CD1c-positive myeloid dendritic cell (primary cell): Measurements from ENCODE around the gene ELMO1.
A peak's percentile ranks its signal among the peaks of the same experiment; 100 is the strongest.

Experiments used
- DNase-seq: peaks from one replicate; pipeline ENCODE4 v3.0.0-alpha.2; 2016; ENCODE audit errors: extremely low spot score

ELMO1 gene

DNA sequence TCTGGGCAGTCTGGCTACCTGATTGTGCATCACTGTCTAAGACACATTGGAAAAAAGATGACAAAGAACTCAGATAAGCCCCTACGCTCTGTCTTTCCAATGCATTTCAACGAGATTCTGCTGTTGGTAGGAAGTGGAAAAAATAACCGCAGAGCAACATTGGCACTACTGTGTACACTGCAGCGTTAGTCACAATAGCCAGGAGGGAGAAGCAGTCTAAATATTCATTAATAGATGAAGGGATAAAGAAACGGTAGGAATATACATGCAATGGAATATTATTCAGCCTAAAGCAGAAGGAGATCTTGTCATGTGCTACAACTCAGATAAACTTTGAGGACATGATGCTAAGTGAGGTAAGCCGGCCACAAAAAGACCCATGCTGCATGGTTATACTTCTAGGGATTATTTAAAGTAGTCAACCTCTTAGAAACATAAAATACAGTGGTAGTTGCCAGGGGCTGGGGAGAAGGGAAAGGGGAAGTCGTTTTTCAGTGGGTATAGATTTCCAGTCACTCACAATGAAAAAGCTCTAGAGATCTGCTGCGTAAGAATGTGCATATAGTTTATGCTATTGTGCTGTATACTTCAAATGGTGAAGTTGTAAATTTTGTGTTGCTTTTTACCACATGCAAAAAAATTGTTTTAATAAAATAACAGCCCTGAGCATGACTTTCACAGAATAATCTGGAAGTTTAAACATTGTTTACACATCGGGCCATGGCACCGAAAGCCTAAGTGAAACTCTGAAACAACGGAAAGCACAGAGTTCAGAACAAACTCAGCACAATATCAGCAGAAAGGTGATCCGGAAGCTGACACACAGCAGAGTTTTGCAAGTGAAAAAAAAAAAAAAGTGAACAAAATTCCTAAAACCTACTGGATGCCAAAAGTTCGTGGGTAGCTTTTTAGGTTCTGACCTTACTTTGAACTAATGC is 40.1 kb downstream of the ELMO1 start:
- peak; percentile 63 for DNase-seq

- no peak for DNase-seq
Observed at GRCh38 chr7:37405603-37406122, 43.0 kb downstream of the ELMO1 start.

DNA sequence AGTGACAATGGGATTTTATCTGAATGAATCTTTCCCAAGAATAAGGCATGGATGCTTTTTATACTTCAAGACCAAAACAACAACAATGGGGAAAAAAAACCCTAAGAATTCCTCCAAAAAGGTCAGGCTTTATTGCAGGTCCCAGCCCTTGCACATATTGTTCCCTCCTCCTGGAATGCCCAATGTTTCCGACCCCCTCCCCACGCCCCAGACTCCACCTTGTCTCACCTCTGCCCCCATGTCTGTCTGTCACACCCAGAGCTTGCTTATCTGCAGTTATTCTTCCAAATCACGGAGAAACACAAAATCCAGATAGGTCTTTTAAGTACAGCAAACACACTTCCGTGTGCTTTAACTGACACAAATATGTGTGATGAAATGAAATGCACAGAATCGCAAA is 43.5 kb downstream of the ELMO1 start:
- no peak for DNase-seq

GRCh38 chr7:37399876-37400421 is 48.7 kb downstream of the ELMO1 start:
- DNase-seq, result no peak

DNA sequence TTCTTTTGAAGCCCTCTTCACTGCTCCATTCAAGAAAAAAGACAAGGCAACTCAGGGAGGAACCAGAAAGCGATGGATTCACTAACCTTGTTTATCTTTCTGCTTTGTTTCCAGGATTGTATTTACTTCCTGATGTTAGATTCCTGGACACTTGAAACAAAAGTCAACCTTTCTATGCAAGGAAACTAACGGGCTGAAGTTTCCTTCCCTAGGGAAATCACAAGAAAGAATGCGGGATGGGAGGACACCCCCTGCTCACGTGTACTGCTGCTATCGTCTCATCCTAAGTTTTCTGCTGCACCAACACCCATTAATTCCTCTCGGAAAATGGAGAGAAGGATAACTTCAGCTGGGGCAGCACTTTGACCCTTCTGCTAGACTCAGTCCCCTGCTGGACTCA is 50.3 kb downstream of the ELMO1 start:
- no peak for DNase-seq

DNA sequence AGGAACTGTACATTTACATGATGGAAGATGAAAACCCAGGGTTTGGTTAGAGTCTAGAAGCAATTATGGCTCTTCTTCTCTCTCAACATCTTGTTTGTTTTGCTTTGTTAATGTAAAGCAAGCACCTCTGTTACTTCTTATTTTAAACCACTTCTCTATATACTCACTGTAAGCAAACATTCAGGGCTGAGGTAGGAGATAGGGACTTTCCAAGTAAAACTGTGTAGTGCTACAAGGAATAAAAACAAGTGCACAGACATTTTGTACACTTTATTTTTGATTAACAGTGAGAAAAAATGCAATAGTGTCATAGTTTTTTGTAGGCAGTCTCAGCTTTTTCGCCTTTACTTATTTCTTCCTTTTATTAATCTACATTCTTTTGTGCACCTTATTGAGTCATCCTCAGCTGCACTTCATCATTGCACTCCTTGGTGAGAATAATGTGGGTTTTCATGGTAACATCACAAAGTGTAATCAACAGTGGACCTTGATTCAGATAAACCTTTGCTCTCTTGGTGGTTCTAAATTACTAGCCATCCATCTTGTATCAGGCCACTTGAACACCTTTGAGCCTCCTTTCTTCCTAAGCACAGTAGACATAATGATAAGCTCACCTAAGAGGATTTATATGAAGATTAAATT is 52.9 kb downstream of the ELMO1 start:
- DNase-seq, result no peak

- no peak for DNase-seq
Observed at GRCh38 chr7:37394158-37394557, 54.5 kb downstream of the ELMO1 start.

- DNase-seq, result no peak
Observed at GRCh38 chr7:37393476-37393875, 55.2 kb downstream of the ELMO1 start.

GRCh38 chr7:37392673-37393017 is 56.0 kb downstream of the ELMO1 start:
- DNase-seq, result no peak

GRCh38 chr7:37391791-37392672 is 56.6 kb downstream of the ELMO1 start:
- peak; percentile 72 for DNase-seq

GRCh38 chr7:37390114-37390513 is 58.5 kb downstream of the ELMO1 start:
- peak; percentile 51 for DNase-seq

GRCh38 chr7:37388811-37389210 is 59.9 kb downstream of the ELMO1 start:
- DNase-seq, result no peak

GRCh38 chr7:37385787-37386186 is 62.9 kb downstream of the ELMO1 start:
- peak; percentile 90 for DNase-seq

GRCh38 chr7:37382546-37383088 is 66.0 kb downstream of the ELMO1 start:
- DNase-seq, result no peak

DNA sequence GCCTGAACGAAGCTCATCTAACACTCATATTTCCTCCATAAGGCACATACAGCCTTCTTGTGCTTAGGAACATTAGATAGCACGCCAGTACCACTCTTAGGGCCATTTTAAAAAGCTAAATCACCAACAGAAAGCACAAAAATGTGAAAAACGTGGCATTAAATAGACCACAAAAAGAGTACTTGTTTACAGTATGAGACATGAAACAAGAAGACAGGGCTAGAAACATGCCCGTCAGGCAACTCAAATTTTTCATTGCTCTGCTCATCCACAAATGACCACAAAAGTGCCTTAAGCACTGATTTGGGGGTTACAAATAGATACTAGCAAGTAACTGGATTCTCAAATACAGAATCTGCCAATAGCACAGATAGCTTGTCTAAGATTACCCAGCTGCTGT is 67.8 kb downstream of the ELMO1 start:
- DNase-seq, result no peak

DNA sequence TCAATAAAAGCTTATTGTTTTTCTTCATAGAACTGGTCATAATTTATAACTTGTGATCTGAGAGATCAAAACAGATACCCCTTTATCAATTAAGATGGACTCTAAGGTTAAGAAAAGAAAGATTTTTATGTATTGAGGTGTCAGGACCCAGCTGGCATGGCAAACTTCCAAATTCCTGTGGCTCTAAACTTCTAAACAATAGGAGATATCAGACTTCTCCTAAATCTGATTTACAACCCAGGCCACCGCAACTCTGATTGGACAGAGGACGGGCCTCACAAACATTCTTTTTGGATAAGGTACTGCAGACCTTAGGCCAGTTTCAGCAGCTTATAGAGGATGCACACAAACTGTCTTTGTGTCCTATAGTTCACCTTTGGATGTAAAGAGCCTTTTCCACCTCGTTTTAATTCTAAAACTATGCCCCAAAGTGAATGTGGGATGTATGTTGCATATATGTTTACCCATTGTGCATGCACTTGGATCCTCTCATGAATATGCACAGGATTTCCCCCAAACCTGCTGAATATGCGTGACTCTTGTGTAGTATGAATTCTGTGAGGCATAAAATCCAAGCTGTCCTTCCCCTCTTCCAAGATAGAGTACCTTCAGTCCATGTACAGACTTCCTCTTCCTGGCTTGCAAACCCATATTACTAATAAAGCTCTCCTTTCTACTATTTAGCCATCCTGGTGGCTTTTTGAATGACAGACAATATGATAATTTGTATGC is 69.0 kb downstream of the ELMO1 start:
- no peak for DNase-seq

DNA sequence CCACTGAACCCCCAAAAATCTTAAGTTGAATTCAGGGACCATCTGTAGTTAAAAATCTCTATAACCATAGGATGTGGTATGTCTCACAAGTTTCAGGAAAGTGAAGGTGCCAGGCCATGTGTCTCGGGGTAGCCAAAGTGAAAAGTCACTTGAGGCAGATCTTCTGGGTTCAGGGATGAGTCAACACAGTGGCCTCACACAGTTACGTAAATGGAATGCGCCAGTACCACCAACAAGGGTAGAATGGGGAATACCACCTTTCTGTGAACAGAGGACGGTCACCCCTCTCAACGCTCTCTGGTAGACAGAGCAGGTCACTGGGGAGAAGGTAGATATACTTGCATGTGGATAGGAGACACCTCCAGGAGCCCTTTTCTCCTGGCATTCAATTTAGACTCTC is 71.4 kb downstream of the ELMO1 start:
- no peak for DNase-seq

DNA sequence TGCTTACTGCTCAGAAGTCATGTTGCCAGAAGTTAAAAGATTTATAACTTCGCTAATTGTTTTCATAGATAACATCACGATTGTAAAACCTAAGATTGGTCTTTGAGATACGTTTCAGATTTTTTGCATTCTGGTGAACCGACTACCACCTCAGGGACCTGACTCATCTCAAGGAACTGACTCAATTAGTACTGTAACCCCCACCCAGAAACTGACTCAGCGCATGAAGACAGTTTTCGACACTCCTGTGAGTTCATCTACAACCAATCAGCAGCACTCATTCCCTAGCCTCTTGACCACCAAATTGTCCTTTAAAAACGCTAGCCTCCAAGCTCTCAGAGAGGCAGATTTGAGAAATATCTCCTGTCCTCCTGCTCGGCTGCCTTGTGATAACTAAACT is 72.3 kb downstream of the ELMO1 start:
- DNase-seq, result no peak

- DNase-seq, result no peak
Observed at GRCh38 chr7:37372750-37373149, 75.9 kb downstream of the ELMO1 start.

- no peak for DNase-seq
Observed at GRCh38 chr7:37371755-37372154, 76.9 kb downstream of the ELMO1 start.

GRCh38 chr7:37369906-37370305 is 78.8 kb downstream of the ELMO1 start:
- no peak for DNase-seq
